Right lobe of liver (tissue), 6 donors: ENCODE results near the gene C12orf56. TPM values are rescaled to one million over a fixed set of nuclear protein-coding genes. Genes with fewer than 3 reads are reported as not detected.
"Not testable (repeated sequence)": the region's sequence is repeated elsewhere in the genome, so short reads cannot be mapped to it uniquely, and the experiment has no call there.

ENCODE experiments used
- ATAC-seq, 4 donors: fragments of 200-7000 bp; cut with Tn5 transposase; one replicate each; pipeline ENCODE4 v1.9.1; 2020; ENCODE audit warnings: mild to moderate bottlenecking in 4 of 4, moderate library complexity in 4 of 4
- DNase-seq, 3 donors: peaks; one replicate each; pipeline ENCODE4 v3.0.0-alpha.2; 2020
- H3K27ac ChIP-seq, 3 donors: fragments of 200-600 bp; one replicate each; pipeline ENCODE4 v1.8.0; 2022
- H3K27me3 ChIP-seq, 2 donors: fragments of 200-600 bp; one replicate each; pipeline ENCODE4 v1.8.0; 2022
- H3K36me3 ChIP-seq, 4 donors: fragments of 200-600 bp; sonication (generic) in 1 of 4; one replicate each; pipeline versions ENCODE4 v1.5.1 to v1.8.0; 2017 to 2022; ENCODE audit warnings: control low read depth in 1 of 4
- H3K4me1 ChIP-seq, 4 donors: fragments of 200-600 bp; sonication (generic) in 1 of 4; one replicate each; pipeline versions ENCODE4 v1.5.1 to v1.8.0; 2017 to 2022; ENCODE audit warnings: control low read depth in 1 of 4
- H3K4me3 ChIP-seq, 3 donors: fragments of 200-600 bp; one replicate each; pipeline ENCODE4 v1.8.0; 2022
- H3K9me3 ChIP-seq, 4 donors: fragments of 200-600 bp; sonication (generic) in 1 of 4; one replicate each; pipeline versions ENCODE4 v1.5.1 to v1.8.0; 2017 to 2022; ENCODE audit warnings: control low read depth in 1 of 4
- CTCF ChIP-seq, 4 donors: fragments of 200-600 bp in 3 of 4; fragments of 450-650 bp in 1 of 4; IDR thresholded peaks; one replicate each; pipeline versions ENCODE4 v1.5.1 to v1.8.0; 2016 to 2022; ENCODE audit warnings: antibody characterized with exemption in 4 of 4, mild to moderate bottlenecking in 2 of 4
- POLR2A ChIP-seq: fragments of 450-650 bp; IDR thresholded peaks from one replicate; pipeline ENCODE4 v1.6.1; 2017; ENCODE audit warnings: antibody characterized with exemption, mild to moderate bottlenecking
- WGBS: methylation state at CpG from one replicate; pipeline ENCODE4 v1.1.6; 2018; ENCODE audit warnings: low coverage, low lambda C conversion rate; ENCODE audit not compliant: insufficient coverage; ENCODE audit errors: missing lambda C conversion rate; 5-methylcytosine and 5-hydroxymethylcytosine counted together
- intact Hi-C, 2 donors: fragments of 100-400 bp; cut with DNase I; formaldehyde crosslinking; loops; one replicate each; pipeline versions ENCODE4 v1.11.2 to v1.14.1; 2022
- total RNA-seq, 6 experiments: library from RNA; depleted of rRNA in 2 of 6; stranded (reverse); fragments of >200 nt in 2 of 6; fragmentation: NEBNext Ultra II Directional in 3 of 6; extraction: Animal tissue kit (Norgen Biotek cat#: 25700) in 3 of 6; gene quantifications; one replicate each; pipeline versions ENCODE4 v1.1.0 to v1.2.4, GENCODE V29; 2016 to 2023
- donor health status: DM: no; HTN: yes; CAD: no.
- donor health status: DM: no; HTN: no; CAD: no.
- donor health status: DM: no; HTN: no; CAD: no.
- donor health status: DM: no; HTN: yes; CAD: no.
- donor health status: DM: no; HTN: yes; CAD: no.

C12orf56 gene
- total RNA-seq, 6 experiments from 2014 or later: not detected

- ATAC-seq: peak; percentile 90 to 95 (median 92)
- Histone ChIP-seq H3K4me1 (peaks cover 0 to 11% (median 0%) of the 10 kb centered on the region in 4 donors), H3K27ac (peak overlapping the region; percentile 74 to 96 (median 91)), H3K27me3 (no peaks in the 10 kb centered on the region), H3K36me3 (no peaks in the 10 kb centered on the region), H3K9me3 (no peaks in the 10 kb centered on the region), H3K4me3 (peak overlapping the region; percentile 76 to 87 (median 79))
- peak; percentile 93 to 94 (median 93) for DNase-seq
- WGBS: 0% methylated on average over 12 of the region's 16 CpGs
- intact Hi-C loops: no loop called here
- TF ChIP-seq POLR2A (no peak), CTCF (IDR thresholded peaks at IDR 0.05) (no peak)
Measured at GRCh38 chr12:64221651-64222008, 168.9 kb downstream of the C12orf56 start.

DNA sequence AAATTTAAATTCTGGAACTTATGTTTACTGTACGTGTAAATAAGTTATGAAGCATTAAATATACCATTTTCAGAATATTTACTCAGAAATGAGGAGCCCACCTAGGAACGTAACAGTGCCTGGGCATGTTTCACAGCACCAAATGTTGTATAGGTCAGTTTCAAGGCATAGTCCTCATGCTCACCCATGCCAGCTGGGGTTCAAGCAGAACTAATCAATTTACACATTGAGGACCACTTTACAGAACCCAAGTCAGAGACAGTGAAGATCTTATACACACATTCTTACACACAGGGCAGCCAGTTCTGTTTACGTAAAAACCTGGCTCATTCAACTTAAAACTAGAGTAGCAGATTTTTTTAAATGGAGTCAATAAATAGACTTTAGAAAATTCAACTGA, 170.5 kb downstream of the C12orf56 start:
- DNase-seq (no peak), ATAC-seq (no peak)
- no peak overlapping the region for H3K4me3 ChIP-seq
- TF ChIP-seq CTCF (IDR thresholded peaks at IDR 0.05) (no peak), POLR2A (no peak)
- H3K27me3 ChIP-seq: no peaks in the 10 kb centered on the region
- H3K36me3 ChIP-seq: peaks cover 0 to 8% (median 0%) of the 10 kb centered on the region in 4 donors
- 91% methylated on average over 3 of the region's 3 CpGs for whole genome bisulfite sequencing
- no peaks in the 10 kb centered on the region for H3K9me3 ChIP-seq
- H3K4me1 ChIP-seq: peaks cover 0 to 11% (median 0%) of the 10 kb centered on the region in 4 donors
- H3K27ac ChIP-seq: no peak overlapping the region
- intact Hi-C loops: no loop called here

GRCh38 chr12:64219145-64219544, 171.4 kb downstream of the C12orf56 start:
- DNase-seq (no peak), ATAC-seq (no peak)
- Histone ChIP-seq H3K27ac (no peak overlapping the region), H3K9me3 (no peaks in the 10 kb centered on the region), H3K4me1 (peaks cover 0 to 11% (median 0%) of the 10 kb centered on the region in 4 donors), H3K4me3 (no peak overlapping the region), H3K27me3 (no peaks in the 10 kb centered on the region), H3K36me3 (peaks cover 0 to 8% (median 0%) of the 10 kb centered on the region in 4 donors)
- no peak for TF ChIP-seq CTCF (IDR thresholded peaks at IDR 0.05)
- no peak for TF ChIP-seq POLR2A
- 38% methylated on average over 2 of the region's 2 CpGs for WGBS
- intact Hi-C loops: no loop called here

GRCh38 chr12:64218597-64218996, 172.0 kb downstream of the C12orf56 start:
- Histone ChIP-seq H3K36me3 (peaks cover 0 to 8% (median 0%) of the 10 kb centered on the region in 4 donors), H3K4me1 (peaks cover 0 to 11% (median 0%) of the 10 kb centered on the region in 4 donors), H3K27ac (peak overlapping the region in 1 of 3 donors; percentile 21), H3K9me3 (no peaks in the 10 kb centered on the region), H3K27me3 (no peaks in the 10 kb centered on the region), H3K4me3 (no peak overlapping the region)
- 54% methylated on average over 5 of the region's 5 CpGs for WGBS
- no peak for DNase-seq
- TF ChIP-seq POLR2A (no peak), CTCF (IDR thresholded peaks at IDR 0.05) (no peak)
- intact Hi-C loops: no loop called here
- ATAC-seq: no peak

DNA sequence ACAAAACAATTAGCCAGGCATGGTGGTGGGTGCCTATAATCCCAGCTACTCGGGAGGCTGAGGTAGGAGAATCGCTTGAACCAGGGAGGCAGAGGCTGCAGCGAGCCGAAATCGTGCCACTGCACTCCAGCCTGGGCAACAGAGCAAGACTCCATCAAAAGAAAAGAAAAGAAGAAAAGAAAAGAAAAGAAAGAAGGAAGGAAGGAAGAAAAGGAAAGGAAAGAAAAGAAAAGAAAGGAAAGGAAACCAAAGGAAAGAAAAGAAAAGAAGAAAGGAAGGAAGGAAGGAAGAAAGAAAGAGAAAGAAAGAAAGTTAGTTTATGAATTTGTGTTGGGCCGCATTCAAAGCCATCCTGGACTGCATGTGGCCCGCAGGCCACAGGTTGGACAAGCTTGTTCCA, 172.9 kb downstream of the C12orf56 start:
- DNase-seq, H3K9me3 ChIP-seq, H3K4me3 ChIP-seq, H3K36me3 ChIP-seq, H3K27ac ChIP-seq, H3K27me3 ChIP-seq, intact Hi-C loops, ATAC-seq: not testable (repeated sequence)
- H3K4me1 ChIP-seq: peaks cover 0 to 11% (median 0%) of the 10 kb centered on the region in 4 donors
- WGBS: 98% methylated on average over 7 of the region's 7 CpGs
